DMS 273 (cell line): ENCODE measurements around the gene SMTN.
"Not testable (repeated sequence)": the region's sequence is repeated elsewhere in the genome, so short reads cannot be mapped to it uniquely, and the experiment has no call there.

Experiments
- DNase-seq: peaks from one replicate; lab custom pipeline; 2025; ENCODE audit not compliant: unreplicated experiment; lab: John Stamatoyannopoulos, UW

Gene SMTN

GRCh38 chr22:31069691-31070314, 11.3 kb upstream of the SMTN start:
- DNase-seq = not testable (repeated sequence)

- DNase-seq = not testable (repeated sequence)
Observed at GRCh38 chr22:31073125-31073524, 8.0 kb upstream of the SMTN start.

- not testable (repeated sequence) for DNase-seq
Observed at GRCh38 chr22:31073545-31074145, 7.5 kb upstream of the SMTN start.

GRCh38 chr22:31075961-31076360, 5.2 kb upstream of the SMTN start:
- peak; percentile 67 for DNase-seq

GRCh38 chr22:31077681-31078080, 3.4 kb upstream of the SMTN start:
- no peak for DNase-seq

GRCh38 chr22:31078389-31078788, 2.7 kb upstream of the SMTN start:
- not testable (repeated sequence) for DNase-seq

- DNase-seq = no peak
Observed at GRCh38 chr22:31079095-31079642, 1.9 kb upstream of the SMTN start.

GRCh38 chr22:31080164-31080847, 812 bp upstream of the SMTN start:
- DNase-seq = peak; percentile 34

- no peak for DNase-seq
Observed at GRCh38 chr22:31081963-31082605, 966 bp downstream of the SMTN start.

GRCh38 chr22:31082606-31083376, 1.7 kb downstream of the SMTN start:
- DNase-seq = peak; percentile 53

- DNase-seq = no peak
Observed at GRCh38 chr22:31083377-31083768, 2.3 kb downstream of the SMTN start.

GRCh38 chr22:31083923-31084810, 3.0 kb downstream of the SMTN start:
- DNase-seq = no peak

GRCh38 chr22:31084811-31085492, 3.8 kb downstream of the SMTN start:
- no peak for DNase-seq

GRCh38 chr22:31085493-31085824, 4.3 kb downstream of the SMTN start:
- DNase-seq = no peak

GRCh38 chr22:31085928-31086327, 4.8 kb downstream of the SMTN start:
- no peak for DNase-seq

- peak; percentile 32 for DNase-seq
Observed at GRCh38 chr22:31086703-31087330, 5.7 kb downstream of the SMTN start.

- DNase-seq = no peak
Observed at GRCh38 chr22:31087744-31088215, 6.7 kb downstream of the SMTN start.

- DNase-seq = no peak
Observed at GRCh38 chr22:31088233-31088986, 7.3 kb downstream of the SMTN start.
